HG02943 (cell line): ENCODE data around the gene CSNK2B.

Experiments used
- ATAC-seq: cut with Tn5 transposase; IDR thresholded peaks from one replicate; pipeline ENCODE4 v1.9.1; 2021; ENCODE audit warnings: mild to moderate bottlenecking, low read depth, moderate library complexity; ENCODE audit not compliant: unreplicated experiment

The CSNK2B gene

DNA sequence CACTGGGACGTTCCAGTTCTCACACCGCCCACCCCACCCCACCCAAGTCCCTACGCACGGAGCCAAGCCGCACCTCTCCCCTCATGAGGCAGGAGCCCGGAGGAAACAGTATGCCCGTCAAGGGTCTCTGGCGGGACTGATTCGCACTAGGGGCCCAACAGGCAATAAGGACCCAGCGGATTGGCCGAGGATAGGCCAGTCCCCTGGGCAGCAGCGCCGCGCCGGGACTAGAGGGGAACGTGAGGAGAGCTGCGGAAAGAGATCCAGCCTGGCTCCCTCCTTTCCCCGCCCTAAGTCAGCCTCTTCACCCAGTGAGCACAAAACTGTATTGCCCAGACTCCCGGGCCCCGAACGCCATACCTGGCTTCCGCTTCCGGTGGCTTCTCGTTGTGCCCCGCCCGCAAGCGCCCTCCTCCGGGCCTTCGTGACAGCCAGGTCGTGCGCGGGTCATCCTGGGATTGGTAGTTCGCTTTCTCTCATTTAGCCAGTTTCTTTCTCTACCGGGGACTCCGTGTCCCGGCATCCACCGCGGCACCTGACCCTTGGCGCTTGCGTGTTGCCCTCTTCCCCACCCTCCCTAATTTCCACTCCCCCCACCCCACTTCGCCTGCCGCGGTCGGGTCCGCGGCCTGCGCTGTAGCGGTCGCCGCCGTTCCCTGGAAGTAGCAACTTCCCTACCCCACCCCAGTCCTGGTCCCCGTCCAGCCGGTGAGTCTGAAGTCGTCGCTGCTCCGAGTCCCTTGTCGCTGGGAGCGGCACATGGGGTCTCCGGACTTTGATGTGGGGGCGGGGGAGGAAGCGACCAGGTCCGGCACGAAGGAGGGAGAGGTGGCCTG, at the start of gene CSNK2B:
TSS of gene CSNK2B (plus strand) at position 580 of the 836 bp plus-strand sequence. CDS start 752 bp downstream, outside the sequence.
- ATAC-seq, result peak; percentile 70

DNA sequence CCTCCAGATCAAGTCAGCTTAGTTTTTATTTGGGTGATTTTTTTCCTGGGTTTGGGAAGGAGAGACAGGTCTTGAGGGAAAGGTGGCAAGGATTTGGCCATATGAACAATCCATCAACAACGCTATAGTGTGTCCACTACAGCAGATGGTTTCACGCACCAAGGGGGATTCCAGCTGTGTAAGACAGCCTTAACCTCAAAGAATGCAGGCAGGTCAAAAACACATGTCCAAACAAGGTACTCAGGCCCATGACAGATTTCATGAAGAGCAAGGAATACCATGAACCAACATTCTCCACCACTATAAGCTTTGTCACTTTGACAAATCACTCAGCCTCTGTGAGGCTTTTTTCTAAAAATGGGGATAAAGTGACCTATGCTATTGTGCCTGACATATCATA, 48.9 kb upstream of the CSNK2B start:
- ATAC-seq, result no peak

DNA sequence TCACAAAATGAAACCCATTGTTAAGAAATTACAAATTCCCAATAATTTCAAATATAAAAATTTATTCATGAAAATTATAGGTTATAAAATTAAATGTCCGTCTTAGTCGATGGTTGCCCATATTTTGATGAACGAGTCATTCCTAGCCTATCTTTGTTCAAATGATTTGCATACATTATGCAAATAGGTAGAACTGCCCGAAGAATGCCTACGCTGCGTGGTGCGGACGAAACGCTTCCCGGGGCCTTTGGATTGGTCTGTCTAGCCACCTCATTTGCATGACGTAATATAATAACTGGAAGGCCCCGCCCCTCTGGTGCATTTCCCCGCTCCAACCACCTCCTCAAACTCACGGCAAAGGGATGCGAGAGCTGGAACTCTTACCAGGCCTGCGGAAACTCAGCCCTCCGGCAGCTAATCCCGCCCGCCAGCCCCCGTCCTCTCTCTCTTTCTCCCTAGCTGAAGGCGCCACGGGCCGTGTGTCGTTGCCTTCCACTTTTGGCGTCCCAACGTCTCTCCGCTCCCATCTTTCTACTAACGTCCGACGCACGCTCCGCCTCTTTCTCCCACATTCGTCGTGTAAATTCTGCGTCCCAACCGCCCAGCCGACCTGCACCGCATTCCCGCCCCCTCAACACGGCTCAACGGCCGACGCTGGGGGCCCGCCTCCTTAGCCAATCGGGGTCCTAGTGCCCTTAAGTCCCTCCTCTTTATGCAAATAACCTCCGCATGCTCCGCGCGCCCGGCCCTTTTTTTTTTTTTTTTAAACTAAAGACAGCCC, 45.9 kb upstream of the CSNK2B start:
- peak; percentile 71 for ATAC-seq

DNA sequence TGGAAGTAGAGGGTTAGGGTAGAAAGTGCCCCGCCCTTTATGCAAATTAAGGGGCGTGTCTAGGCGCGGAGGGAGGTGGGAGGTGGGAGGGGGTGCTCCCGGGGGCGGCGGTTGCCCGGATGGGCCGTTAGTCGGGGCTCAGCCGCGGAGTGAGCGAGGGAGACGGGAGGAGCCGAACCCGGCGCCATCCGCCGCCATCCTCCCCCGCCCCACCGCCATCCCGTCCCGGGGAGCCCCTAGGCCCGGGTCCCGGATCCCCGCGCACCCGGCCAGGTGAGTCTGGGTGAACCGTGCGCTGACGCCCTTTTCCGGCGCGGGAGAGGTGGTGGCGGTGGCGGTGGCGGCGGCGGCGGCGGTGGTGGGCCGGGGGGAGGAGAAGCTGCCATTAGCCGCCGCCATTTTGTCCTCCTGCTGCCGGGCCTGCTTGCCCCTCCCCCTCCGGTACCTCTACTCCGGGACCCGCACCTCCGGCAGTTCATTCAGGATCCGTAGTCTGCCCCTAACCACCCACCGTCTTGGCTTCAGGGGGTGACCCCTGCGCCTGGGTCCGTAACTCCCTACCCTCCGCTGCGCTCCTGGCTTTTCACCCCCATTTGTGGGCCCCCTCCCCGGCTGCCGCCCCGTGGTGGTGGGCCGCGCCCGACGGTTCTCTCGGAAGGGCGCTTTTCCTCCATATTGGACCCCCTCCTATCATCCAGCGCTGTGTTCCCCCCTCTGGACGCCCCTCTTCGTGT, 45.1 kb upstream of the CSNK2B start, which contains the start of gene PRRC2A:
TSS of gene PRRC2A (plus strand) at position 130 of the 734 bp plus-strand sequence. CDS start 2,075 bp downstream, outside the sequence.
- ATAC-seq, result peak; percentile 41

DNA sequence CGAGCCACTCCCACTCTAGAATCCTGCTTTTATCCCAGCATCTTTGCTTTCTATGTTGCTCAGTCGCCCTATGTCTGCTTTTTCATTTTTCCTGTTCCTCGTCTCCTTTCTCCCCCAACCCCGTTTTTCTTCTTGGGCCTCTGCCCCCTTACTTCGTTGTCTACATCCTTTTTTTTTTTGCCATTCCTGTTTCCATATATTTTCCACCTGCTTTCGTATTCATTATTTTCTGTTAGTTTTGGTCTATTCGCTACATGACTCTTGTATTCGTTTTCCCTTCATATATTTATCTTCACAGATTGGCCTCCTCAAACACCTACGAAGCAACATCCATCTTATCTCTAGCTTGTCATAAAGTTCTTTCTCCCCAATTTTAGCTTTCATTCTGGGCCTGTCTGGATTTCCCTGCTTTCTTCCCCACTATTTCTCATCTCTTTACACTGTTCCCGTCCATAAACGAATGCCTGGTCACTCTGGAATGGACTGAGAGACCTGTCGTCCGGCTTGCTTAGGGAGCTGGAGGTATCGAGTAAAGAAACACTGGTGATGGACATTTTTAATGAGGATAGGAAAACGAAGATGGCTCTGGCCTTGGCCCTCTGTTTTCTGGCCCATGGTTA, 44.5 kb upstream of the CSNK2B start:
- no peak for ATAC-seq

DNA sequence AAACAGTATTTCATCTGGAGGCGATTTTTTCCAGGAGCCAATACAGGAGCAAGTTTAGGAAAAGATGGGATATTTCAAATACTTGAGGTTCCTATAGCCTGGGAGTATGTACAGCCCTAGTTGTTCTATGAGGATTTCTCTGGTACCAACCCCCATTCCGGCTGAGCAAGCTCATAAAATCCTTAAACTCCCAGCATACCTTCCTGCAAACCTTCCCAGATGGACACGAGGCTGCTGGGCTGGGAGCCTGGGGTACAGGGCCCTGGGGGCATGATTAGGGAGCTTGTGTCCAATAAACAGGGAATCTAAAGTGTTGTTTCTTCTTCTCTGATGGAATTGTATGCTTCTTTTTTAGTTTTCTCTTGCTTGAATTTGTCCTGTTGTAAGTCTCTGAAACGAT, 43.9 kb upstream of the CSNK2B start:
- no peak for ATAC-seq

DNA sequence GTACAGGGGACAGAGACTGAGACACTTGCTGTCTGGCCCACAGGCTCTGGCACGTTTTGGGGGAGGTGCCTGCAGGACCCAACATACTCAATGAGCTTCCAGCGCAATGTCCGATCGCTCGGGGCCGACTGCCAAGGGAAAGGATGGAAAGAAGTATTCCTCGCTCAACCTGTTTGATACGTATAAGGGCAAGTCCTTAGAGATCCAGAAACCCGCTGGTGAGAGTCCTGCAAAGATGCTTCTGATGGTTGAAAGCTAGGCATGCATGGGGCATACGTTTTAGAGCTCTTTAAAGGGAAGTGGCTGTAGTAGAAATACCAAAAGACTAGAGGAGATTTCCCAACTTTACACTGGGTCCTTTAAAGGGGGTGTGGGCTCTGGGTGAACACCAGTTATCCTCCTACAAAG, 43.2 kb upstream of the CSNK2B start:
- no peak for ATAC-seq

DNA sequence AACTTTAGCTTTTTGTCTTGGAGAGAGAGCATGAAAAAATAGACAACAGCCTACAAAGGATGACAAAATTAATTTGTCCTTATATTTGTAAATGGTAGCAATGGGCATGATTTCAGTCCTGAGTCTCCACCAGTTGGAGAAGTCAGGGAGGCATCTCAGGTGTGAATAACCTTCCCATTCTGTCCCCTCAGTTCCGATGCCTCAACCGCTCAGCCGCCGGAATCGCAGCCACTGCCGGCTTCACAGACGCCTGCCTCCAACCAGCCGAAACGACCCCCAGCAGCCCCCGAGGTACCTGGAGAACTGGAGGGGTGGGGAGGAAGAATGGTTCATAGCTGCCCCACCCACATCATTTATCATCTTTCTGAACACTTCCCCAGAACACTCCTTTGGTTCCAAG, 41.8 kb upstream of the CSNK2B start:
- ATAC-seq, result no peak

DNA sequence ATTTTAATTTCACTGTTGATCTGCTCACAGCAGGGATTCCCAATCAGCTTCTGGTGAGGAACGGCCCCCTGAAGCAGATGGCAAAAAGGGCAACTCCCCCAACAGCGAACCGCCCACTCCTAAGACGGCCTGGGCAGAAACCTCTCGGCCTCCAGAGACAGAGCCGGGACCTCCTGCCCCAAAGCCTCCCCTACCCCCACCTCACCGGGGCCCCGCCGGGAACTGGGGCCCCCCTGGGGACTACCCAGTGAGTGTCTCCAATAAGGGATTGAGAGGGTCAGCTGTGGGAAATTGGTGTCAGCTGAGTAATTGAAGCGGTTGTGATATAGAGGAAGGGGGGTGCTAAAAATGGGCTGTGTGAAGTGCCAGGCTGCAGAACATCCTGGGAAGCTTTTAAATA, 38.9 kb upstream of the CSNK2B start:
- no peak for ATAC-seq

DNA sequence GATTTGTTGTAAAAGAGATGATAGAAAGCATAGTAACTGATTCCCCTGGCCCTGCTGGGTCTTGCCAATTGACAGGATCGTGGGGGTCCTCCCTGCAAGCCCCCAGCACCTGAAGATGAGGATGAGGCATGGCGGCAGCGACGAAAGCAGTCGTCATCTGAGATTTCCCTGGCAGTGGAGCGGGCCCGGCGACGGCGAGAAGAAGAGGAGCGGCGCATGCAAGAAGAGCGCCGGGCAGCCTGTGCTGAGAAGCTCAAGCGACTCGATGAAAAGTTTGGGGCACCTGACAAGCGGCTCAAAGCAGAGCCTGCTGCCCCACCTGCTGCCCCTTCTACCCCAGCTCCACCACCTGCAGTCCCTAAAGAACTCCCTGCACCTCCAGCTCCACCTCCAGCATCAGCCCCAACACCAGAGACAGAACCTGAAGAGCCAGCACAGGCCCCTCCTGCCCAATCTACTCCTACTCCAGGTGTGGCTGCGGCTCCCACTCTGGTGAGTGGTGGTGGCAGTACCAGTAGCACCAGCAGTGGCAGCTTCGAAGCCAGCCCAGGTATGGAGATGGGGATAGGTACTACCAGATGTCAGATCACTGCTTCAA, 38.1 kb upstream of the CSNK2B start:
- ATAC-seq, result no peak

DNA sequence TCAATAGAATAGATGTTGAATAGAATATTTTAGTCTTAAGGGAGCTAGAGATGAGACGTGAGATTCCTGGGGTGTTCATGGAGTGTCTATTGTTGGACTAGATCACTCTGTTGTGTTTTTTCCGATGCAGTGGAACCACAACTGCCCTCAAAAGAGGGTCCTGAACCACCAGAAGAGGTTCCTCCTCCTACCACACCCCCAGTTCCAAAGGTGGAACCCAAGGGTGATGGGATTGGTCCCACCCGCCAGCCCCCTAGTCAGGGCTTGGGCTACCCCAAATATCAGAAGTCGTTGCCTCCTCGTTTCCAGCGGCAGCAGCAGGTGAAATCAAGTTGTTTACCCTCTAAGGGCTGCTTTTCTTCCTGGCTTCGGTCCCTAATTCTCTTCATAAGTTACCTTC, 36.9 kb upstream of the CSNK2B start:
- ATAC-seq, result no peak

DNA sequence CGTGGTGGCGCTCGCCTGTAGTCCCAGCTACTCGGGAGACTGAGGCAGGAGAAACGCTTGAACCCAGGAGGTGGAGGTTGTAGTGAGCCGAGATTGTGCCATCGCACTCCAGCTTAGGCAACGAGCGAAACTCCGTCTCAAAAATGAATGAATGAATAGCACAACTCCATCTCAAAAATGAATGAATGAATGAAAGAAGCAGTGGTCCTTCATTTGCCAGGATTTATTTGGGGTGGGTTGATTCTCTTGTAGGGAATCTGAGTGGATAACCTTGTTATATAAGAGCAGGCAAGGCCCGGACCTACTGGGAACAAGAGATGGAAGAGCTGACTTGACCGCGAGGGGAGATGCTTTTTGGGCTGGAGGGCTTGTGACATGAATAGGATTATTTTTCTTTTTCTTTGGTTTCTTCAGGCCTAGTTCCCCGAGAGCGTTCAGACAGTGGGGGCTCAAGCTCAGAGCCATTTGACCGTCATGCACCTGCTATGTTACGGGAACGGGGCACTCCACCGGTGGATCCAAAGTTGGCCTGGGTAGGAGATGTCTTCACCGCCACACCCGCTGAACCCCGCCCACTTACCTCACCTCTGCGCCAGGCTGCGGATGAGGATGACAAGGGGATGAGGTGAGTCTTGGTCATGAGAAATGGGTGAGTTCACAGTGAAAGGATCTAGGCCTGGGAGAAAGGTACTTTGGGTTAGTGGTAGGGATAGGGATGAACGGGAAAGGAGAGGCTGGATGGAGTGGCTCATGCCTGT, 35.5 kb upstream of the CSNK2B start:
- no peak for ATAC-seq

DNA sequence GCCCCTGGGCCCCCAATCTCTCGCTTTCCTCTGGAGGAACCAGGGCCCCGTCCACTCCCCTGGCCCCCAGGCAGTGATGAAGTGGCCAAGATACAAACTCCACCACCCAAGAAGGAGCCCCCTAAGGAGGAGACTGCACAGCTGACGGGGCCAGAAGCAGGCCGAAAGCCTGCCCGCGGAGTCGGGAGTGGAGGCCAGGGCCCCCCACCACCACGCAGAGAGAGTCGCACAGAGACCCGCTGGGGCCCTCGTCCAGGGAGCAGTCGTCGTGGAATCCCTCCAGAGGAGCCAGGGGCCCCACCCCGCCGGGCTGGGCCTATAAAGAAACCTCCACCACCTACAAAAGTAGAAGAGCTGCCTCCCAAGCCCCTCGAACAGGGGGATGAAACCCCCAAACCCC, 34.7 kb upstream of the CSNK2B start:
- ATAC-seq, result no peak

DNA sequence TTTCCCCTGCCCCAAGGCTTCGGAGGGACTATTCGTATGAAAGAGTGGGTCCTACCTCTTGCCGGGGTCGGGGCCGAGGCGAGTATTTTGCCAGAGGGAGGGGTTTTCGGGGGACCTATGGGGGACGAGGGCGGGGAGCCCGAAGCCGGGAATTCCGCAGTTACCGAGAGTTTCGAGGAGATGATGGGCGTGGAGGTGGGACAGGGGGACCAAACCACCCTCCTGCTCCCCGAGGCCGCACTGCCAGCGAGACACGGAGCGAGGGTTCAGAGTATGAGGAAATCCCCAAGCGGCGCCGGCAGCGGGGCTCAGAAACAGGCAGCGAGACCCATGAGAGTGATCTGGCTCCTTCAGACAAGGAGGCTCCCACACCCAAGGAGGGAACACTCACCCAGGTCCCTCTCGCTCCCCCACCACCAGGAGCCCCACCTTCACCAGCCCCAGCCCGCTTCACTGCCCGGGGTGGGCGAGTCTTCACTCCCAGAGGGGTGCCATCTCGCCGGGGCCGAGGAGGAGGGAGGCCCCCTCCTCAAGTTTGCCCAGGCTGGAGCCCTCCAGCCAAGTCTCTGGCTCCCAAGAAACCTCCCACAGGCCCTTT, 34.1 kb upstream of the CSNK2B start:
- no peak for ATAC-seq

DNA sequence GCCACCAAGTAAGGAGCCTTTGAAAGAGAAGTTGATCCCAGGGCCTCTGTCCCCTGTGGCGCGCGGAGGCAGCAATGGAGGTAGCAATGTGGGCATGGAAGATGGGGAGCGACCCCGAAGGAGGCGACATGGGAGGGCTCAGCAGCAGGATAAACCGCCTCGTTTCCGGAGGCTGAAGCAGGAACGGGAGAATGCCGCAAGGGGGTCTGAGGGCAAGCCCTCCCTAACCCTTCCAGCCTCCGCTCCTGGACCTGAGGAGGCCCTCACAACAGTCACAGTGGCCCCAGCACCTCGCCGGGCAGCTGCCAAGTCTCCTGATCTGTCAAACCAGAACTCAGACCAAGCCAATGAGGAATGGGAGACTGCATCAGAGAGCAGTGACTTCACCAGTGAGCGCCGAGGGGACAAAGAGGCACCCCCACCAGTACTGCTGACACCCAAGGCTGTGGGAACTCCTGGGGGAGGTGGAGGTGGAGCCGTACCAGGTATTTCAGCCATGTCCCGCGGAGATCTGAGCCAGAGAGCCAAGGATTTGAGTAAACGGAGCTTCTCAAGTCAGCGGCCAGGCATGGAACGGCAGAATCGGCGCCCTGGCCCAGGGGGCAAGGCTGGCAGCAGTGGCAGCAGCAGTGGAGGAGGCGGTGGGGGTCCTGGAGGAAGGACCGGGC, 33.5 kb upstream of the CSNK2B start:
- no peak for ATAC-seq

DNA sequence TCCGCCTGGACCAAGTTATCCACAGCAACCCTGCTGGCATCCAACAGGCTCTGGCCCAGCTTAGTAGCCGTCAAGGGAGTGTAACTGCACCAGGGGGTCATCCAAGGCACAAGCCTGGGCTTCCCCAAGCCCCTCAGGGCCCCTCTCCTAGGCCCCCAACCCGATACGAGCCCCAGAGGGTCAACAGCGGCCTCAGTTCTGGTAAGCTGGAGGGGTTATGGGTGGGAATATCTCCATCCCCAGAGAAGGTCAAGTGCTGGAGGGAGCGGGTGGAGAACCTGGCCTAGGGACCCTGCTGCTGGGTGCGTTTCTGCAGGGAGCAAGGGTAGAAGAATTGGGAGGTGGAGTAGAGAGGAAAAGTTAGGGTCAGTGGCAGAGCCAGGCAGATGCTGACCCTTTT, 32.4 kb upstream of the CSNK2B start:
- no peak for ATAC-seq

DNA sequence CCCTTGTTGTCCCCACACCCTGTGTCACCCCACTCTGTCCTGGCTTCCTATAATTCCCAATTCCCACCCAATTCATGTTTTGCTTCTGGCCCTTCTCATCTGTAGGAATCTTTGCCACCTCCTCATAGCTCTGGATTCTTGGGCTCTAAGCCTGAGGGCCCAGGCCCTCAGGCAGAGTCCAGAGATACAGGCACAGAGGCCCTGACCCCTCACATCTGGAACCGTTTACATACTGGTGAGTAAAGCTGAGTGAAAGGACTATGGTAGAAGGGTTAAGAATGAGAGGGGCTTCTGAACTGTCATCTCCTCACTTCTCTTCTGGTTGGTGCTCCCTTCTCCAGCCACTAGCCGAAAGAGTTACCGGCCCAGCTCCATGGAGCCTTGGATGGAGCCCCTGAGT, 31.7 kb upstream of the CSNK2B start:
- ATAC-seq, result no peak

DNA sequence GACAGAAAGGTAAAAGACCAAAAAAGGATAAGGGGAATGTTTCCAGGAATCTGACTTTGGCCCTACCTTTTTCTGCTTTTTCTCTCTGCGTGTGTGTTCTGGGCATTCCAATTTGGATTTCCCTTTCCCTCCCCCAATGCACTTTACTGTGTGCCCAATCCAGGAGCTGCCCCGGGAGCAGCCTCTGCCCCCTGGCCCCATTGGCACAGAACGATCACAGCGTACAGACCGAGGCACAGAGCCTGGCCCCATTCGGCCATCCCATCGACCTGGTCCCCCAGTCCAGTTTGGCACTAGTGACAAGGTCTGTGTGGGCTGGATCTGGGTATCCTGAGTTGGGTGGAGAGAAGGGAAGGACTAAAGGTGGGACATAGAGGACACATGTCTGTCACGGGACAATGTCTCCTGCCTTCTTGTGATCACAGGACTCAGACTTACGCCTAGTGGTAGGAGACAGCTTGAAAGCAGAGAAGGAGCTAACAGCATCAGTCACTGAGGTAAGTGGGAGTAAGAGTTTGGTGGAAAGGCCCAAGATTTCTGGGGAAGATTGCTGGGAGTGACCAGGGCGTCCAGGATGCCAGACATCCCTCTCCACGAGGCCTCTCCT, 30.8 kb upstream of the CSNK2B start:
- no peak for ATAC-seq
